GM19351 (cell line): ENCODE results near the gene NSRP1.
"Not testable (repeated sequence)": the region's sequence is repeated elsewhere in the genome, so short reads cannot be mapped to it uniquely, and the experiment has no call there.

Experiments used
- ATAC-seq: cut with Tn5 transposase; IDR thresholded peaks from one replicate; pipeline ENCODE4 v1.9.1; 2021; ENCODE audit warnings: mild to moderate bottlenecking, moderate library complexity; ENCODE audit not compliant: unreplicated experiment

NSRP1 gene, protein sequence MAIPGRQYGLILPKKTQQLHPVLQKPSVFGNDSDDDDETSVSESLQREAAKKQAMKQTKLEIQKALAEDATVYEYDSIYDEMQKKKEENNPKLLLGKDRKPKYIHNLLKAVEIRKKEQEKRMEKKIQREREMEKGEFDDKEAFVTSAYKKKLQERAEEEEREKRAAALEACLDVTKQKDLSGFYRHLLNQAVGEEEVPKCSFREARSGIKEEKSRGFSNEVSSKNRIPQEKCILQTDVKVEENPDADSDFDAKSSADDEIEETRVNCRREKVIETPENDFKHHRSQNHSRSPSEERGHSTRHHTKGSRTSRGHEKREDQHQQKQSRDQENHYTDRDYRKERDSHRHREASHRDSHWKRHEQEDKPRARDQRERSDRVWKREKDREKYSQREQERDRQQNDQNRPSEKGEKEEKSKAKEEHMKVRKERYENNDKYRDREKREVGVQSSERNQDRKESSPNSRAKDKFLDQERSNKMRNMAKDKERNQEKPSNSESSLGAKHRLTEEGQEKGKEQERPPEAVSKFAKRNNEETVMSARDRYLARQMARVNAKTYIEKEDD

DNA sequence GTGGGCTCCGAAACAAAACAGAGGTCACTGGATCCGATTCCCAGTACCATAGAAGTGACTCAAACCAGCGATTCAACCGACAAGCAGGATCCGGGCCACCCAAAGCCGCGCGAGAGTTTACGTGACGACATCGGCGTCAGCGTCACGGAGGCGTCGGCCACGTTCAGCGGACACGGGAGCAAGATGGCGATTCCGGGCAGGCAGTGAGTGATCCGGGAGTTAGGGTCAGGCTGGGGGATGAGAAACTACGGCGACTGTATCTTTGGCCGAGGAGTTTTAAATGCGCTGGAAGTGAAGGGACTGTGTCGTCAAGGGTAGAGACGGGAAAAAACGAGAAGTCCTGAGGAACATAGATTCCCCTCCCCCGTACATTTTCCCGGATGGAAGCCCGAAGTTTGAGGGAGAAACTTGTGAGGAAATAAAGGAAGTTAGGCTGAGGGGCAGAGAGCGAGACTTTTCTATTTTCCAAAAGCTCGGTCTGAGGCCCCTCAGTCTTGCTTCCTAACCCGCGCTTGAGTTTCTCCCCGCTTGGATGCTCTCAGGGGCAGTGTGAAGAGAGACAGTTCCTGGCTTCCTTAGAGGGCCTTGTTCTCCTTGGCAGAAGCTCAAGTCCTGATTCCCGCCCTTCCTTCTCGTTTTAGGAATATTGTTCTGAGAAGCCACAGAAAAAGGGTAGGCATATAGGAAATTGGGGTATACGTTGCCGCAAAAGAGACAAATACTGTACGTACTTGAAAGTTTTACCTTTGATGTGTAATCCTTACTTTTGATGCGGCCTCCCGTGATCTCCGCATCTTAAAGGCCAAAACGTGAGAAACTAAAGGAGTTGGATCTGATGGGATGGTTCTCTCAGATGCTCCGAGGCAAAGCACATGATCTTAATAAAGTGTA, at the start of gene NSRP1:
Gene NSRP1 (plus strand): TSS at position 156 of the 891 bp plus-strand sequence. CDS start 28 bp downstream, at position 184.
- ATAC-seq, result peak; percentile 77

DNA sequence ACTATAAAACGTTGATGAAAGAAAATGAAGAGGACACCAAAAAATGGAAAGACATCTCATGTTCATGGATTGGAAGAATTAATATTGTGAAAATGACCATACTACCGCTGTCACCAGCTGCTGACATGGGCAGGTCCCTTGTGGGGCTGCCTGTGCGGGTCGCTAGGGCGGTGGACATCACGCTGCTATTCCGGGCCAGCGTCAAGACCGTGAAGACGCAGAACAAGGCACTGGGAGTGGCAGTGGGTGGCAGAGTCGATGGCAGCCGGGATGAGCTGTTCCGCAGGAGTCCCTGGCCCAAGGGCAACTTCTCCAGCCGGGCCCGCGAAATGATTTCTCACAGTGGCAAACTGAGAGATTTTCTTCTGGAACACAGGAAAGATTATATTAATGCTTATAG, 48.2 kb upstream of the NSRP1 start:
- ATAC-seq, result no peak

DNA sequence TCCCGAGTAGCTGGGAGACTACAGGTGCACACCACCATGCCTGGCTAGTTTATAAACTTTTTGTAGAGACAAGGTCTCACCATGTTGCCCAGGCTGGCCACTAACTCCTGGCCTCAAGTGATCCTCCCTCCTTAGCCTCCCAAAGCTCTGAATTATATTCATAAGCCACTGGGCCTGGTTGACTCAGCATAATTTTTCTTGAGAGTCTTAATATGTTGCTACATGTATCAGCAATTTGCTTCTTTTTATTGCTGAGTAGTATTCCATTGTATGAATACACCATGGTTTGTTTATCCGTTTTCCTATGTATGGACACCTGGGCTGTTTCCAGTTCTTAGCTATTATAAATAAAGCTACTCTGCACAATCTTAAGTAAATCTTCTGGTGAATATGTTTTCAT, 42.4 kb upstream of the NSRP1 start:
- no peak for ATAC-seq

DNA sequence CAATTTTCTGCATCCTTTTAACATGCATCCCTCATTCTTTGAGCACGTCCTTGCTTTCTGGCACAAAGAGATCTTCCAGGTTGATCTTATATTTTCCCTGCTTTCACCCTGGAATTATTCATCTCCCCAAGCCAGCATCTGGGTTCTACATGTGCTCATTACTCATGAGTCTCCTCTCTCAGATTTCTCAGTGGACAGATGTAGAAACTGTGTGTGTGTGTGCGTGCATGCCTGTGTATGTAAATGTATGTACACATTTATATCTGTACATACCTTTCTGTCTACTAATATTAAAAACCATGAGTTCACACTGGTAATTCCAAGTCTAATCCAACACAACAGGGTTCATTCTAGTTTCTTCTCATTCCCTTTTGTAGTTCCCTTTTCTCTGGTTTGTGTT, 41.9 kb upstream of the NSRP1 start:
- ATAC-seq, result no peak

DNA sequence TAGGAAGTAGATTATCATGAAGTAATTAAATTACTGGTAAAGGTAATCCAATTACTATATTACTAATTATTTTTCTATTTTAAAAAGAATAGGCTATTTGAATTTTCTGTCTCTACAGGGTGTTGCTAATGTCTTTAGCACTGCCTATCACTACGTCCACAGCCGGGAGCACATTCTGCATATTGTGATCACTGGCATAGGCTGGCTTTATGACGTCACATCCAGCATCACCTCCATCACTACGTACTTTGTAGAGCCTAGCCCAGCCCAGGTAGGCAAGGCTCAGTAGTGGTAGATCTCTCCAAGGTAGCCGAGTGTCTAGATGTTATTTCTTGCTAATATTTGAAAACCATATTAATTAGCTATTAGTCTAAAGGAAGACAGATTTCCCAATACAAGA, 33.8 kb upstream of the NSRP1 start:
- ATAC-seq, result no peak

DNA sequence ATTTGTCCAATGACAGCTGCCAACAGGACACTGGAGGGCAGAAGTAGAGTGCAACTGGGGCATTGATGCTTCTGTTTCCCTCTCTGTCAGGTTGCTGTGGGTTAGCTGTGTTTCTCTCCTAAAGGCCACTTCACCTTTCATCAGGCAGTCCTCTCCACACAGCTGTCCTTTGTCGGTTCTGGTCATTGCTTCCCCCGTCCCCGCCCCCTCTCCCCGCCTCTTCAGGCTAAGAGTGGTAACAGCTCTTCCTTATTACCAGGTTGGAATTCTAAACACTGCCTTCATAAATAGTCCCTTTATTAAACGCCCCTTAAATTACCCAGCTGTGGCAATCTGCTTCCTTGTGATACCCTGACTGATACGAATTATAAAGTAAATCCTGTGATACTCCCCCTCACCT, 31.8 kb upstream of the NSRP1 start:
- no peak for ATAC-seq

DNA sequence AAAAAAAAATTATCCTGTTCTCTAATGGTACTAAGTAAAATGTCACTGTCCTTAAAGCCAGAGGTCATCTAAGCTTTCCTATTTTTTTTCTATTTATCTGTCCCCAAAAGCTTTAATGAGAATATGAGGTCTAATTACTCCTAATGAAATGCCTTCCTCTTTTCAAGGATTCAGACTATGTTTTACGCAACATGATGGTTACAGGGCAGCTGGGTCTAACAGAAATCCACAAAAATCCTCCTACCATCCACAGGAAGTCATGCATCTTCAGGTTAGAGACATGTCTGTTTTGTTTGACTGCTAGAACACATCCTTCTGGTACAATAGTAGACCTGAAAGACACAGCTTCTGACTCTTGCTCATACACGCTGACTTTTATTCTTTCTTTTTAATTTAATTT, 29.7 kb upstream of the NSRP1 start:
- ATAC-seq, result no peak

DNA sequence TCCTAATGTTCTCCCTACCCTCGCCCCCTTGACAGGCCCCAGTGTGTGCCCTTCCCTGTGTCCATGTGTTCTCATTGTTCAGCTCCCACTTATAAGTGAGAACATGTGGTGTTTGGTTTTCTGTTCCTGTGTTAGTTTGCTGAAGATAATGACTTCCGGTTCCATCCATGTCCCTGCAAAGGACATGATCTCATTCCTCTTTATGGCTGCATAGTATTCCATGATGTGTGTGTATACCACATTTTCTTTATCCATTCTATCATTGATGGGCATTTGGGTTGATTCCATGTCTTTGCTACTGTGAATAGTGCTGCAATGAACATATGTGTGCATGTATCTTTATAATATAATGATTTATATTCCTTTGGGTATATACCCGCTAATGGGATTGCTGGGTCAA, 29.2 kb upstream of the NSRP1 start:
- not testable (repeated sequence) for ATAC-seq

DNA sequence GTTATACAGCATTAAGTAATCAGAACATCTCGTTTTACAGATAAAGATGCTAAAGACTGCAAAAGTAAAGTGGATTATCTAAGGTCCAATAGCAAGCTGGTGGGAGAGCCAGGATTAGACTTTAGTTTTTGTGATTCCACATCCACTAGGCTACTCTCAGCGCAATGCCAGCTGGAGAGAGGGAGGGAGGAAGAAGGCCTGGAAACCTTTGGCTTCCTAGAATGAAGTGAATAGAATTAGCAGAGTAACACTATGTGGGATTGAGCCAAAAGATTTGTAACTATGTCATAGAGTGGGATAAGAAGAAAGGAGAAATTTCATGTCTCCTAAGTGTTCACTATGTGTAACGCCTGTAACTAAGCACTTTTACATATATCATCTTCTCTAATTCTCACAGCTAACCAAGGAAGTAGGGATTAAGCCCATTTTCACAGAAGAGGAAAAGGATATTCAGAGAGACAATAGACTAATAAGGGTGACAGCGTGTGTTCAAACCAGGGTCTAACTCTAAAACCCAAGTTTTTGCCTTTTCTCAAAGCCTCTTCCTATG, 25.4 kb upstream of the NSRP1 start:
- no peak for ATAC-seq

DNA sequence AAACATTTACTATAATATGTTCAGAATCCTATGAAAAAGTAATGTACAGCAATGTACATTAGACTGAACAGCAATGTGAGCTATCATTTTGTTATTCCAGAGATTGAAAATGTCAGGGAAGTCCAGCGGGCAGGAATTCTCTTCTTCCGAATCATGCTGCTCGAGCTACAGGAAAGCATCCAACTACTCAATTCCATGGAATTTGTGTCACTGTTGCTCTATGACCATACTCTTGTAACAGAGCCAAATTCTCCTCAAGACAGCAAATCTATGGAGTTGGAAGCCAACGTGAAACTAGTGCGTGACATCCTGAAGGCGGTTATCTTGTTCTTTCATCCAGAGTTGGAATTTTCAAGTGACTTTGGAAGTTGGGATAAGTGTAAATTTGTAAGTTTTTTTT, 24.8 kb upstream of the NSRP1 start:
- ATAC-seq, result no peak

DNA sequence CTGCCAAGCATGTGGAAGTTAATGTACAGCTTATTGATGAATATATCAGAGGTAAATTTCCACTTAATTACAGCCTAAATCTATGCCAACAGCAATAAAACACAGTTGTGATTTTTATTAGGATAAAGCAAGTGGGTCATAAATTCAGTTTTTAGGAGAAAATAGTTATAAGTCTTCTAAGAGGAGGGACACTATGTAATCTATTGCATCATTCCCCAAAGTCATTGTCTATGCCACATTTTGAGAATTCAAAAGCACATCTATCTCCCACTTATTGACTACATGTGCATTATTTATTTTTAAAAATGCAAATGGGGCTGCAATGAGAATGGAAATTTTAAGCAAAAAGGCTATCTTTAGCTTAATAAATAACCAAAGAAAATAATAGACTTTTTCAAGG, 23.7 kb upstream of the NSRP1 start:
- ATAC-seq, result no peak

DNA sequence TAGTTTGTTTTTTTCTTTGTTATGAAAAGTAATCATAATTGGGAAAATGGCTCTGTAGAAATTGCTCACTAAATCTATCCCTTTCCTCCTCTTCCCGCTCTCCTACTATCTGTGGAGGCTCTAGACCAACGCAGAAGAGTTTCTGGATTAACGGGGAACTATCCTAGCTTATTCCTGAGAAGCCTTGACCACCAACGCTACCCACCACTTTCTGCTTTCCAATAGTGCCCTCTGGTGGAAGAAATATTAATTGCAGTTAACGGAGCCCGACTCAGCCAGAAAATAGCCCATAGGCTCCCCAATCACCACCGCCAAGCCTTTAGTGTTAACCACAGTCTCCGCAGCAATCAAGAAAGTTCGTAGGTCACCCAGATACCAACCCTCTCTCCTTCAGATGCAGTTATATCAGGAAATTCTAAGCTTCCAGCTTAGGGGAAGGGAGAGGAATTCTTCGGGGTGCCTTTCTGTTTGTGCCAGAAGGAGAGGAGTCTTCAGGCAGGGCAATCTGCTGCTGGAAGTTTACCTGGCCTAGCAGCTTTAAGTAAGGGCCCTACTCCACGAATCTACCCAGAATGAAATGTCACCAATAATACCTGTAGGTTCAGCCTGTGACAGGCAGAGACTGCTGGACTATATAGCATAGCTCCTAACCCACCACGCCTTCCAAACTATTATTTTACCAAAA, 23.0 kb upstream of the NSRP1 start:
- no peak for ATAC-seq

DNA sequence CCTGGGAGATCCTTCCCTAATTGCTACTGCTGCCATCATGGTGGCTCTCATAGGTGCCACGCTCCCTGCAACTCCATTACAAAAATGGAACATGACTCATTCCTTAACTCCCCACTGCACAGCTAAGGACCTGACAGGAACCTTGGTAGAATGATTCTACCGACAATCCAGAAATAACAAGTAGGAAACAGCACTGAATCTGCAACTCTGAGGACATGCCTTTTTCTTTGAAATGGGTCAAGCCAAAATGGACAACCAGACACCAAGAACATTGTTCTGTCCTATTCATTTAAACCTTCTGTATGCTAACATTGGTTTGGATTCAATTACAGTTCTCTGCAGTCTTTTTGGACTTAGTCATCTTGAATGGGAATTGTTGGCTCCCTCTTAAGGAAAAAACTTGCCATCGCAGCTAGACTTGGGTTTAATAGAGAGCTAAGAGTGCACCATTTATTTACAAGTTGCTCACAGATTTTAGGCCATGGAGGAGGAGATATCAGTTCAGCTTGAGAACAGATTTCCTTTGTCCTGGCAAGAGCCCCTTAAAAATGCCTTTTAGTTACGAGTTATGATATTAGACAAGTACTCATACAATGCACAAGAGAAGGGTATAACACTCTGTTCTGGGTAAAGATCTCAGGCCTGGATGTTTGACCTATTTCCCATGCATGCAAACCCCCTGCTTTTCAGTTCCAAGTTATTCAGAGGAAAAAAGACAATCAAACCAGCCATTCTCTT, 20.9 kb upstream of the NSRP1 start:
- ATAC-seq, result no peak

DNA sequence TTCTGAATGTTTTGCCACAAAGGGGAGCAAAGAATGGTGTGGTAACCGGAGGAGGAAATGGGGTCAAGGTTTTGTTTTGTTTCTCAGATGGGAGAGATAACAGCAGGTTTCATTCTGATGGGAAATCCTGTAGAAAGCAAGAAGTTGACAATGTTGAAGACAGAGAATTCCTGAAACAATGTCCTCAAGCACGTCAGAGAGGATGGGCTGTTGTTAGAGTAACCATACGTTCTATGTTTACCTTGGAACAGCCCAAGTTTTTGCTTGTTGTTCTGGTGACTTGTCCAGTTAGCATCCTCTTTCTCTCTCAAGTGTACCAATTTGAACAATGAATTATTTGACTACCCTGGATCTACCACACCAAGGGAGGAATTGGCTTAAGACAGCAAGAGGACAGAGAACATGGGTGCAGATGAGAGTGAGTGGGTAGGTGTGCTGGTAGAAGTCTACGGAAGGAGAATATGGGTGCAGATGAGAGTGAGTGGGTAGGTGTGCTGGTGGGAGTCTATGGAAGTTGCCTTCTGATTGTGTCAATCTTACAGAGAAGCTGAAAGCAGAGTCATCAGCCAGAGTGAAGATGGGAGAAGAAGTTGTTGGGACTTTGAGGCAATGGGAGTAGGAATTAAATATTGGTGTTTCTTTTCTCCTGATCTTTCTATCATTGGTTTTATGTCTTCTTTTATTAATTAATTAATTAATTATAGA, 14.8 kb upstream of the NSRP1 start:
- no peak for ATAC-seq

DNA sequence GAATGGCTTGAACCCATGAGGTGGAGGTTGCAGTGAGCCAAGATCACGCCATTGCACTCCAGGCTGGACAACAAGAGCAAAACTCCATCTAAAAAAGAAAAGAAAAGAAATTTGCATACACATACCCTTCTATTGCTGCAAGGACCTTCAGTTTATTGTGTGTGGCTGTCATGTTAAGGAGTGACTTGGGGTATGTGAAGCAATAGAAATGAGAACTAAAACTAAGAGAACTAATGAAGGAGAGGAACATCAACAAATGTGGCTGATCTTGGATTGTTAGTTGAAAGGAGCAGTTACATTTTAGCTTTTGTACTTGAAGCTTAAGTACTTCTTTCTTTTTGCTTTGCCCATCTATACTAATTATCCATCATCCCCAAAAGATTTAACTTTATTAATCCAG, 12.7 kb upstream of the NSRP1 start:
- ATAC-seq, result no peak

DNA sequence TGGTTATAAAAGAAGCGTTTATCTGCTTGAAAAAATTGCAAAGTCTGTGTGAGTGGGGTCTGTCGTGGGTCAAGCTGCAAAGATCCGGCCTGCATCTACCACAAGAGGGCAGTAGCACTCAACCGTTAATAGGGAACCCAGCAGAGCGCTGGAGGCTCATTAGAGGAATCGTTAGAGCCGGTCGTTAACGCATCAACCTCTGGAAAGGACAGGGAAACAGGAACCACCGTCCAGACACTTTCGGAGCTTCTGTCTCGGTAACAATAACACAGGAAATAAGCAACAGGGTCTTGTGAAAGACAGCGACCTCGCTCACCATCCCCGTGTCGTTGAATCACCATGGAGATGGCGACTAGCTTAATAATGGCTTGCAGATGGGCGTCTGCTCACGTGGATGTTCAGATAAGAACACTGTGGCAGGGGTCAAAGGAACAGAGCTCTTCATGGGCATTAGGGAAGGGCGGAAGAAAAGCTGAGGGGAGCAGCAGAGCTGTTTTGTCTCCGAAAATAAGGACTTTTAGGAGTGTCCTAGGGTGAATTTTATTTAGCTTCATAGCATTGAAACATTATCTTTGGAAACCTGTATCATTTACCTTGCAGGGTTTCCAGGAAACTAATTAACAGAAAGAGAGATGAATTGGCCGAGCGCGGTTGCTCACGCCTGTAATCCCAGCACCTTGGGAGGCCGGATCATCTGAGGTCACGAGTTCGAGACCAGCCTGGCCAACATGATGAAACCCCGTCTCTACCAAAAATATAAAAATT, 11.9 kb upstream of the NSRP1 start:
- ATAC-seq, result no peak

DNA sequence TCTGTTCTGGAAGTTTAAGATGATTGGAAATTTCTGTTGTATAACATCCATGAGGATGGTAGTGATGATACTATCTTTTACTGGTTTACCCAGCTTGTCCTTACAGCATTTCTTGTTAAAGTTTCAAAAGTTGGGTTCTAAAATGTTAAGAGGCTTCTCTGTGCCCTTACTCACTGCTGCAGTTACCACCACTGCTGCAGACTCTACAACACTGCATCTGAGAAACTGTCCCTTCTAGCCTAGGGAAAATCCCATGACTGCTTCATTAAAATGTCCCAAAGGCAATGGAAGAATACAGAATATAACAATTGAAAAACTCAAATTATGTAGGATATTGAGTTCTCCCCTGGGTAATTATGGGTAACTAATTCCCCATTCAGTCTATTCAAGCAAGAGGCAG, 3.8 kb upstream of the NSRP1 start:
- no peak for ATAC-seq

DNA sequence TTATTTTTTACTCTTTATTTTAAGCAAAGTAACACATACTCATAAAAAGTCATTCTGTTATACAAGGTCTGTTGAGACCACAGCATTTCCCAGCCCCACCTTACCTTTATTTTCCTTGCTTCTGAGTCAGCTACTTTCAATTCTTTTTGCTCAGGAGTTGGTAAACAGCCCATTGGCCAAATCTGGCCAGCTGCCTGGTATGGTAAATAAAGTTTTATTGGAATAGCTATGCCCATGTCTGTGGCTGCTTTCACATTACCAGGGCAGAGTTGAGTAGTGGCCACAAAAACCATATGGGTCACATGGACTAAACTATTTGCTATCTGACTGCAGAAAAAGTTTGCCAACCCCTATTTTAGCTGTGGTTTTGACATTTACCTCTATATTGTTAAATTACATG, 3.4 kb upstream of the NSRP1 start:
- no peak for ATAC-seq

DNA sequence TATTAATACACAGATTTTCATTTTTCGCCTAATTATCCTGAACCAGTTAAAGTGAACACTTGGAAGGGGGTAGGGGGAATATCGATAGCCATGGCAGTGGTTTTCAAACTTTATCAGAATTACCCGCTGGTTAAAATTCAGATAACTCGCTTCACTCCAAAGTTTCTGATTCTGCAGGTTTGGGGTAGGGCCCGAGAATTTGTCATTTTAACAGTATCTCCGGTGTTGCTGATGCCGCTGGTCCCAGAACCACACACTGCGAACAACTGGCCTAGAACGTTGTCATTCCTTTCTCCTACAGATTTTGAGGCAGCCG, 313 bp upstream of the NSRP1 start:
- ATAC-seq, result no peak
